H1 (cell line): ENCODE data around the gene DOCK8. TPM values are rescaled to one million over a fixed set of nuclear protein-coding genes. Genes with fewer than 3 reads are reported as not detected.

Source experiments
- CTCF ChIA-PET: fragments of 300-600 bp; sonication (Branson Sonifier 250); formaldehyde crosslinking; loops from one replicate; lab custom pipeline; 2021; ENCODE audit not compliant: partially characterized antibody; lab: Charles Lee
- POLR2A ChIA-PET: fragments of 300-600 bp; sonication (Branson Sonifier 250); formaldehyde crosslinking; loops from one replicate; lab custom pipeline; 2021; ENCODE audit warnings: inconsistent platforms; ENCODE audit not compliant: partially characterized antibody; lab: Charles Lee
- DNase-seq, 2 experiments: peaks; one replicate each; pipeline versions ENCODE4 v3.0.0 to v3.0.0-alpha.2; 2010 to 2022; ENCODE audit warnings: low spot score in 2 of 2, low read depth in 1 of 2, mixed read lengths in 1 of 2
- FAIRE-seq: peaks from 2 replicates; lab custom pipeline; 2011; peaks lifted over from hg19 to GRCh38; lab: Jason Lieb, UNC
- H2AFZ ChIP-seq: 2 replicates; pipeline ENCODE4 v1.8.1; 2012; ENCODE audit warnings: low read length, inconsistent platforms
- H2AK5ac ChIP-seq: 2 replicates; pipeline ENCODE4 v1.6.1; 2013; ENCODE audit warnings: low read depth, low read length
- H2BK120ac ChIP-seq: replicated peaks from 2 replicates; pipeline ENCODE3; 2013; ENCODE audit warnings: low read depth, low read length, inconsistent platforms
- H2BK12ac ChIP-seq: 2 replicates; pipeline ENCODE4 v1.6.1; 2013; ENCODE audit warnings: low read depth, low read length
- H2BK15ac ChIP-seq: 2 replicates; pipeline ENCODE4 v1.6.1; 2013; ENCODE audit warnings: low read length
- H2BK20ac ChIP-seq: 2 replicates; pipeline ENCODE4 v1.6.1; 2013; ENCODE audit warnings: low read length
- H2BK5ac ChIP-seq: 2 replicates; pipeline ENCODE4 v1.6.1; 2013; ENCODE audit warnings: low read depth, low read length
- H3K14ac ChIP-seq: 2 replicates; pipeline ENCODE4 v1.6.1; 2013; ENCODE audit warnings: inconsistent platforms; ENCODE audit not compliant: insufficient read length
- H3K18ac ChIP-seq: 2 replicates; pipeline ENCODE4 v1.6.1; 2013; ENCODE audit warnings: low read length; ENCODE audit errors: extremely low read depth
- H3K23ac ChIP-seq: 2 replicates; pipeline ENCODE4 v1.6.1; 2013; ENCODE audit warnings: inconsistent platforms; ENCODE audit not compliant: insufficient read length
- H3K23me2 ChIP-seq: 2 replicates; pipeline ENCODE4 v1.6.1; 2013; ENCODE audit warnings: low read depth, low read length
- H3K27ac ChIP-seq: 2 replicates; pipeline ENCODE4 v1.6.1; 2011; ENCODE audit warnings: low read depth, low read length, inconsistent platforms
- H3K27me3 ChIP-seq, 4 experiments: replicated peaks in 1 of 4; 1 replicate in 1 of 4; 2 replicates in 3 of 4; pipeline versions ENCODE4 v1.6.1 to v1.8.1; 2011 to 2013; ENCODE audit warnings: low read length in 3 of 4, mild to moderate bottlenecking in 3 of 4, inconsistent platforms in 2 of 4, mixed read lengths in 2 of 4, moderate library complexity in 1 of 4; ENCODE audit not compliant: control insufficient read depth in 3 of 4, insufficient read depth in 3 of 4; ENCODE audit errors: extremely low read depth in 1 of 4
- H3K36me3 ChIP-seq, 4 experiments: 2 replicates each; pipeline versions ENCODE4 v1.6.1 to v1.8.1; 2011 to 2013; ENCODE audit warnings: mild to moderate bottlenecking in 4 of 4, low read length in 3 of 4, moderate library complexity in 2 of 4, control low read depth in 1 of 4, inconsistent platforms in 1 of 4; ENCODE audit not compliant: insufficient read depth in 4 of 4, control insufficient read depth in 2 of 4
- H3K4ac ChIP-seq: replicated peaks from 2 replicates; pipeline ENCODE3; 2013; ENCODE audit warnings: low read length, low read depth, mixed read lengths, inconsistent platforms; ENCODE audit not compliant: insufficient read length
- H3K4me1 ChIP-seq, 4 experiments: replicated peaks in 1 of 4; 1 replicate in 1 of 4; 2 replicates in 3 of 4; pipeline versions ENCODE4 v1.6.1 to v1.8.1; 2011 to 2013; ENCODE audit warnings: low read length in 3 of 4, inconsistent platforms in 2 of 4, mixed read lengths in 1 of 4; ENCODE audit not compliant: insufficient read depth in 4 of 4, control insufficient read depth in 3 of 4
- H3K4me2 ChIP-seq, 2 experiments: 2 replicates each; pipeline versions ENCODE4 v1.6.1 to v1.8.1; 2011 to 2013; ENCODE audit warnings: low read depth in 2 of 2, low read length in 2 of 2, control low read depth in 1 of 2, inconsistent platforms in 1 of 2, mild to moderate bottlenecking in 1 of 2; ENCODE audit not compliant: insufficient read depth in 1 of 2
- H3K4me3 ChIP-seq, 4 experiments: fragments of 200-600, 300-600 bp in 1 of 4; sonication (generic), shearing (Covaris generic), sonication (Bioruptor Twin) in 1 of 4; 2 replicates each; pipeline versions ENCODE4 v1.5.1 to v1.8.1; 2011 to 2016; ENCODE audit warnings: low read length in 4 of 4, low read depth in 3 of 4, control low read depth in 2 of 4, inconsistent platforms in 2 of 4, mild to moderate bottlenecking in 2 of 4, mixed read lengths in 1 of 4, moderate library complexity in 1 of 4; ENCODE audit not compliant: insufficient read depth in 2 of 4; ENCODE audit errors: extremely low read depth in 1 of 4
- H3K56ac ChIP-seq: replicated peaks from 2 replicates; pipeline ENCODE3; 2013; ENCODE audit warnings: low read depth, mild to moderate bottlenecking, mixed read lengths, low read length, inconsistent platforms; ENCODE audit not compliant: insufficient read length
- H3K79me1 ChIP-seq: 2 replicates; pipeline ENCODE4 v1.6.1; 2013; ENCODE audit warnings: low read depth, low read length, control low read depth
- H3K79me2 ChIP-seq, 2 experiments: 2 replicates each; pipeline versions ENCODE4 v1.6.1 to v1.8.1; 2012 to 2013; ENCODE audit warnings: low read length in 2 of 2, mild to moderate bottlenecking in 2 of 2, inconsistent platforms in 1 of 2; ENCODE audit not compliant: insufficient read depth in 2 of 2, control insufficient read depth in 1 of 2
- H3K9ac ChIP-seq, 4 experiments: replicated peaks in 1 of 4; 1 replicate in 1 of 4; 2 replicates in 3 of 4; pipeline versions ENCODE4 v1.6.1 to v1.8.1; 2011 to 2013; ENCODE audit warnings: low read depth in 3 of 4, low read length in 3 of 4, control low read depth in 2 of 4, mild to moderate bottlenecking in 2 of 4, moderate library complexity in 2 of 4, inconsistent platforms in 1 of 4; ENCODE audit errors: extremely low read depth in 1 of 4
- H3K9me3 ChIP-seq, 2 experiments: 2 replicates each; pipeline versions ENCODE4 v1.6.1 to v1.8.1; 2012 to 2013; ENCODE audit warnings: mild to moderate bottlenecking in 2 of 2, moderate library complexity in 2 of 2, control low read depth in 1 of 2, inconsistent platforms in 1 of 2, low read depth in 1 of 2, low read length in 1 of 2, mixed read lengths in 1 of 2; ENCODE audit not compliant: insufficient read depth in 2 of 2
- H4K20me1 ChIP-seq, 2 experiments: replicated peaks in 1 of 2; 2 replicates each; pipeline versions ENCODE3 to v1.8.1; 2011 to 2013; ENCODE audit warnings: inconsistent platforms in 2 of 2, low read length in 2 of 2, mild to moderate bottlenecking in 1 of 2; ENCODE audit not compliant: insufficient read depth in 2 of 2, control insufficient read depth in 1 of 2
- H4K5ac ChIP-seq: 2 replicates; pipeline ENCODE4 v1.6.1; 2013; ENCODE audit warnings: low read length, low read depth, mixed read lengths, inconsistent platforms; ENCODE audit not compliant: insufficient read length
- H4K8ac ChIP-seq: 2 replicates; pipeline ENCODE4 v1.8.0; 2013; ENCODE audit warnings: mild to moderate bottlenecking, moderate library complexity, low read length, inconsistent platforms; ENCODE audit not compliant: insufficient read depth; ENCODE audit errors: extremely low read depth
- H4K91ac ChIP-seq: replicated peaks from 2 replicates; pipeline ENCODE3; 2013; ENCODE audit warnings: low read length, mixed read lengths, inconsistent platforms; ENCODE audit not compliant: insufficient read length
- CREB1 ChIP-seq: IDR thresholded peaks from 2 replicates; pipeline ENCODE4 v1.6.1; 2012; ENCODE audit warnings: inconsistent platforms
- KDM5A ChIP-seq: fragments of 200-600 bp; IDR thresholded peaks from 2 replicates; pipeline ENCODE4 v1.7.1; 2012; ENCODE audit warnings: mild to moderate bottlenecking, low read length, inconsistent platforms, mixed read lengths
- NANOG ChIP-seq: IDR thresholded peaks from 2 replicates; pipeline ENCODE4 v1.6.1; 2011; ENCODE audit warnings: low read length, low read depth, mild to moderate bottlenecking, inconsistent platforms; ENCODE audit not compliant: insufficient read depth, poor library complexity, severe bottlenecking
- PHF8 ChIP-seq: fragments of 200-600 bp; sonication (generic); conservative IDR thresholded peaks from 2 replicates; pipeline ENCODE4 v1.7.1; 2012; ENCODE audit warnings: low read depth, mild to moderate bottlenecking, inconsistent platforms, low read length, moderate library complexity
- POLR2AphosphoS5 ChIP-seq: IDR thresholded peaks from 2 replicates; pipeline ENCODE4 v1.6.1; 2011; ENCODE audit warnings: low read depth, low read length
- RAD21 ChIP-seq, 2 experiments: IDR thresholded peaks in 1 of 2; conservative IDR thresholded peaks in 1 of 2; 2 replicates each; pipeline ENCODE4 v1.6.1; 2011; ENCODE audit warnings: low read depth in 2 of 2, low read length in 2 of 2, improper control_type of control experiment in 1 of 2, inconsistent platforms in 1 of 2, mild to moderate bottlenecking in 1 of 2, moderate library complexity in 1 of 2
- RFX5 ChIP-seq: IDR thresholded peaks from 2 replicates; pipeline ENCODE4 v1.6.1; 2011; ENCODE audit warnings: low read depth, low read length, improper control_type of control experiment, borderline replicate concordance
- SIRT6 ChIP-seq: IDR thresholded peaks from one replicate; pipeline ENCODE4 v1.7.1; 2012; ENCODE audit warnings: low read length, inconsistent platforms
- SP1 ChIP-seq: IDR thresholded peaks from 2 replicates; pipeline ENCODE4 v1.6.1; 2011; ENCODE audit warnings: low read depth, low read length
- SUZ12 ChIP-seq: fragments of 200-600 bp; sonication (generic); IDR thresholded peaks from 2 replicates; pipeline ENCODE4 v1.6.1; 2012; ENCODE audit warnings: mild to moderate bottlenecking, inconsistent platforms, low read length, moderate library complexity, mixed read lengths
- TBP ChIP-seq: IDR thresholded peaks from 2 replicates; pipeline ENCODE4 v1.6.1; 2011; ENCODE audit warnings: low read depth, low read length, improper control_type of control experiment
- TCF12 ChIP-seq: IDR thresholded peaks from 2 replicates; pipeline ENCODE4 v1.6.1; 2011; ENCODE audit warnings: low read depth, mild to moderate bottlenecking, low read length
- WGBS, 2 experiments: shearing (Covaris generic) in 1 of 2; methylation state at CpG; one replicate each; pipeline versions ENCODE4 v1.1.6 to v1.1.7; 2013 to 2015; ENCODE audit warnings: low lambda C conversion rate in 2 of 2, mixed read lengths in 2 of 2, inconsistent platforms in 1 of 2, low coverage in 1 of 2, missing lambda C conversion rate in 1 of 2; ENCODE audit not compliant: insufficient replicate concordance in 2 of 2, insufficient coverage in 1 of 2, insufficient read length in 1 of 2; ENCODE audit errors: extremely low coverage in 1 of 2, missing lambda C conversion rate in 1 of 2; 5-methylcytosine and 5-hydroxymethylcytosine counted together
- polyA plus RNA-seq, 7 experiments: library from polyadenylated mRNA; depleted of rRNA in 3 of 7; stranded (reverse) in 5 of 7; unstranded in 2 of 7; fragments of >200 nt in 5 of 7; fragments of 200-250 nt in 2 of 7; gene quantifications; 1 replicate in 5 of 7; 2 replicates in 1 of 7; 4 replicates in 1 of 7; pipeline versions ENCODE4 v1.2.1 to v1.2.3, GENCODE V29; 2011 to 2013; ENCODE audit warnings: missing spikeins in 2 of 7, mixed read lengths in 2 of 7
- total RNA-seq: library from RNA; stranded (reverse); fragmentation: NEBNext Ultra II Directional; extraction: Animal tissue kit (Norgen Biotek cat#: 25700); gene quantifications from 2 replicates; pipeline ENCODE4 v1.2.1, GENCODE V29; 2021

The DOCK8 gene
- total and polyA plus RNA-seq, 2 of the 8 experiments (the other 6 are each of a cell fraction or from before 2014, with no cell fraction given) = 0.57 to 2.0 TPM

- no peak overlapping the region for H3K56ac ChIP-seq
- no peak overlapping the region for H4K5ac ChIP-seq
- no peak overlapping the region for H4K91ac ChIP-seq
- H3K4me1 ChIP-seq = no peaks in the 10 kb centered on the region
- WGBS, 2 experiments = 89% methylated on average over 7 of the region's 7 CpGs; no CpG with 5 or more reads in 1 of the 2 experiments
- POLR2A ChIA-PET = no interaction called here
- no peak overlapping the region for H2BK20ac ChIP-seq
- no peaks in the 10 kb centered on the region for H3K27me3 ChIP-seq
- TF ChIP-seq KDM5A (no peak), SIRT6 (no peak), SP1 (no peak), NANOG (no peak), TCF12 (no peak), TBP (no peak), RAD21 (IDR thresholded peaks at IDR 0.05 in 1 of 2, conservative IDR thresholded peaks at IDR 0.05 in 1 of 2; ENCODE audit: low read depth in 2 of 2, low read length in 2 of 2) (no peak), SUZ12 (no peak), RFX5 (no peak), CREB1 (no peak), PHF8 (no peak), POLR2AphosphoS5 (no peak)
- no peak overlapping the region for H3K4ac ChIP-seq
- CTCF ChIA-PET = interaction anchor here (0.6 kb wide), 1 partner anchor 398 kb away, joined by 3 read pairs; no protein-coding TSS in a partner anchor
- no peaks in the 10 kb centered on the region for H3K23me2 ChIP-seq
- H3K18ac ChIP-seq = no peak overlapping the region
- H2BK15ac ChIP-seq = no peak overlapping the region
- H3K9ac ChIP-seq = no peak overlapping the region
- no peak overlapping the region; the same call in 1 of the 2 replicates for H2BK12ac ChIP-seq
- no peak overlapping the region for H3K14ac ChIP-seq
- no peaks in the 10 kb centered on the region for H3K36me3 ChIP-seq
- no peak overlapping the region for H3K4me3 ChIP-seq
- H4K8ac ChIP-seq = no peak overlapping the region
- FAIRE-seq (no peak), DNase-seq (no peak)
- H3K79me2 ChIP-seq = no peaks in the 10 kb centered on the region
- H2BK120ac ChIP-seq = no peak overlapping the region
- no peaks in the 10 kb centered on the region for H3K9me3 ChIP-seq
- H2AK5ac ChIP-seq = no peak overlapping the region
- no peak overlapping the region for H3K23ac ChIP-seq
- no peak overlapping the region for H3K4me2 ChIP-seq
- H4K20me1 ChIP-seq = no peaks in the 10 kb centered on the region
- H2AFZ ChIP-seq = no peak overlapping the region
- no peak overlapping the region for H2BK5ac ChIP-seq
- H3K27ac ChIP-seq = no peak overlapping the region
- H3K79me1 ChIP-seq = no peaks in the 10 kb centered on the region; the same call in 1 of the 2 replicates
These were observed 148.1 kb downstream of the DOCK8 start for GRCh38 chr9:362561-363273.
